ENCODE results near the gene OR52E6.

- TF ChIP-seq, protein P1, sequence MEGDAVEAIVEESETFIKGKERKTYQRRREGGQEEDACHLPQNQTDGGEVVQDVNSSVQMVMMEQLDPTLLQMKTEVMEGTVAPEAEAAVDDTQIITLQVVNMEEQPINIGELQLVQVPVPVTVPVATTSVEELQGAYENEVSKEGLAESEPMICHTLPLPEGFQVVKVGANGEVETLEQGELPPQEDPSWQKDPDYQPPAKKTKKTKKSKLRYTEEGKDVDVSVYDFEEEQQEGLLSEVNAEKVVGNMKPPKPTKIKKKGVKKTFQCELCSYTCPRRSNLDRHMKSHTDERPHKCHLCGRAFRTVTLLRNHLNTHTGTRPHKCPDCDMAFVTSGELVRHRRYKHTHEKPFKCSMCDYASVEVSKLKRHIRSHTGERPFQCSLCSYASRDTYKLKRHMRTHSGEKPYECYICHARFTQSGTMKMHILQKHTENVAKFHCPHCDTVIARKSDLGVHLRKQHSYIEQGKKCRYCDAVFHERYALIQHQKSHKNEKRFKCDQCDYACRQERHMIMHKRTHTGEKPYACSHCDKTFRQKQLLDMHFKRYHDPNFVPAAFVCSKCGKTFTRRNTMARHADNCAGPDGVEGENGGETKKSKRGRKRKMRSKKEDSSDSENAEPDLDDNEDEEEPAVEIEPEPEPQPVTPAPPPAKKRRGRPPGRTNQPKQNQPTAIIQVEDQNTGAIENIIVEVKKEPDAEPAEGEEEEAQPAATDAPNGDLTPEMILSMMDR (IDR thresholded peaks at IDR 0.05; ENCODE audit: low read length), result no peak
- TF ChIP-seq EZH2 (optimal IDR thresholded peaks at IDR 0.05; ENCODE audit: low read depth, low read length) (no peak), EZH2phosphoT487 (IDR thresholded peaks at IDR 0.05; ENCODE audit: low read length) (no peak)
These were observed 10.4 kb downstream of the OR52E6 start for GRCh38 chr11:5831196-5831829.

Measured in MM.1S (cell line).